H7 (cell line): ENCODE data around the gene DENND4B. TPM values are rescaled to one million over a fixed set of nuclear protein-coding genes. Genes with fewer than 3 reads are reported as not detected.
"Not testable (repeated sequence)": the region's sequence is repeated elsewhere in the genome, so short reads cannot be mapped to it uniquely, and the experiment has no call there.

ENCODE experiments used
- DNase-seq: peaks from one replicate; pipeline ENCODE4 v3.0.0; 2012
- H3K27me3 ChIP-seq: 2 replicates; pipeline ENCODE4 v1.6.0; 2011; ENCODE audit warnings: mild to moderate bottlenecking, low read length; ENCODE audit not compliant: control insufficient read depth, insufficient read depth
- H3K36me3 ChIP-seq: replicated peaks from 2 replicates; pipeline ENCODE4 v1.5.1; 2011; ENCODE audit warnings: low read length; ENCODE audit not compliant: control insufficient read depth, insufficient read depth
- H3K4me3 ChIP-seq: 2 replicates; pipeline ENCODE4 v1.5.1; 2011; ENCODE audit warnings: low read depth, mild to moderate bottlenecking, control low read depth, low read length, moderate library complexity; ENCODE audit not compliant: insufficient read depth
- total RNA-seq: library from RNA; depleted of rRNA; stranded (reverse); fragments of >200 nt; shearing (Covaris generic); gene quantifications from 2 replicates; pipeline ENCODE4 v1.2.3, GENCODE V29; 2014; rRNA removed

Gene DENND4B, protein sequence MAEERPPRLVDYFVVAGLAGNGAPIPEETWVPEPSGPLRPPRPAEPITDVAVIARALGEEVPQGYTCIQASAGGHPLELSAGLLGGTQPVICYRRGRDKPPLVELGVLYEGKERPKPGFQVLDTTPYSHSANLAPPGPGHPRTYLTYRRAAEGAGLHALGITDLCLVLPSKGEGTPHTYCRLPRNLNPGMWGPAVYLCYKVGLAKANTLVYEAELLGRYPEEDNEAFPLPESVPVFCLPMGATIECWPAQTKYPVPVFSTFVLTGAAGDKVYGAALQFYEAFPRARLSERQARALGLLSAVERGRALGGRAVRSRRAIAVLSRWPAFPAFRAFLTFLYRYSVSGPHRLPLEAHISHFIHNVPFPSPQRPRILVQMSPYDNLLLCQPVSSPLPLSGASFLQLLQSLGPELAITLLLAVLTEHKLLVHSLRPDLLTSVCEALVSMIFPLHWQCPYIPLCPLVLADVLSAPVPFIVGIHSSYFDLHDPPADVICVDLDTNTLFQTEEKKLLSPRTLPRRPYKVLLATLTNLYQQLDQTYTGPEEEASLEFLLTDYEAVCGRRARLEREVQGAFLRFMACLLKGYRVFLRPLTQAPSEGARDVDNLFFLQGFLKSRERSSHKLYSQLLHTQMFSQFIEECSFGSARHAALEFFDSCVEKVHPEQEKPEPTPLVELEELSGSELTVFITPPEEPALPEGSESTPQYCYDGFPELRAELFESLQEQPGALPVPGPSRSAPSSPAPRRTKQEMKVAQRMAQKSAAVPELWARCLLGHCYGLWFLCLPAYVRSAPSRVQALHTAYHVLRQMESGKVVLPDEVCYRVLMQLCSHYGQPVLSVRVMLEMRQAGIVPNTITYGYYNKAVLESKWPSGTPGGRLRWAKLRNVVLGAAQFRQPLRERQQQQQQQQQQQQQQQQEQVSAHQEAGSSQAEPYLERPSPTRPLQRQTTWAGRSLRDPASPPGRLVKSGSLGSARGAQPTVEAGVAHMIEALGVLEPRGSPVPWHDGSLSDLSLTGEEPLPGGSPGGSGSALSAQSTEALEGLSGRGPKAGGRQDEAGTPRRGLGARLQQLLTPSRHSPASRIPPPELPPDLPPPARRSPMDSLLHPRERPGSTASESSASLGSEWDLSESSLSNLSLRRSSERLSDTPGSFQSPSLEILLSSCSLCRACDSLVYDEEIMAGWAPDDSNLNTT (N-terminal part only)
- 41.9 and 57.0 TPM in 2 replicates for total RNA-seq

DNA sequence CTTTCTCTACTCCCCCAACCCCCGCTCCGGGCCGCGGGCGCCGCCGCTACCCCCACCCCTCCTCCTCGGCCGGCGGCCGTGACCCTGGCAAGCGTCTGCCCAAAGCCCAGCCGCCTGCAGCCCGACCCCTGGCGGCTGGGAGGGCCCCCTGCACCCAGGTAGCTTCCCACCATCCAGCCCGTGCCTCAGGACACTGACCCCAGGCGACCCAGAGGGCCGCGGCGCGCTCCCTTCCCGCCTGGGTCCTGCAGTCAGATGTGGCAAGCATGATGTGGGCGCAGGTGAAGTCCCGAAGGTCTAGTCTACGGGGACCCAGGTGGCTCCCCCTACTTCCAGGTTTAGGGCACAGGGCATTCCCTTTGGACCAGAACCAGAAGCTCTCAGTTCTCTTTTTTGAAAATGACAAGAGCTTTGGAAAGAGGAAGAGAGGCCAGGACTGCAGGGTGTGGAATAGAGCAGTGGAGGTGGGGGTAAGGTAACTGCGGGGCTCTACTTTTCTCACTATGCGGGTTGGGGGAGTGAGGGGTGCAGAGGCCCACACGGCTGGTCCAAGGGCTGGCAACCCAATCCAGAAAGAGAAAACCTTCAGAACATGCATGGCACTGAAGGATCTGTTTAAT, at the start of gene DENND4B:
TSS of gene DENND4B (minus strand) at position 97 of the 620 bp plus-strand sequence. CDS start 2,344 bp downstream, outside the sequence.
- DNase-seq, result peak; percentile 100
- H3K4me3 ChIP-seq, result peak within 1 kb of the TSS; percentile 96
- no peaks in the 10 kb centered on the region for H3K27me3 ChIP-seq
- H3K36me3 ChIP-seq, result peaks cover 20% of the 10 kb centered on the region

GRCh38 chr1:153995640-153996039, 49.1 kb upstream of the DENND4B start:
- DNase-seq, result no peak
- Histone ChIP-seq H3K36me3 (peaks cover 18% of the 10 kb centered on the region), H3K27me3 (no peaks in the 10 kb centered on the region), H3K4me3 (no peak overlapping the region)

- no peak for DNase-seq
- peaks cover 18% of the 10 kb centered on the region for H3K36me3 ChIP-seq
- no peaks in the 10 kb centered on the region for H3K27me3 ChIP-seq
- no peak overlapping the region for H3K4me3 ChIP-seq
Measured at GRCh38 chr1:153995202-153995601, 48.7 kb upstream of the DENND4B start.

DNA sequence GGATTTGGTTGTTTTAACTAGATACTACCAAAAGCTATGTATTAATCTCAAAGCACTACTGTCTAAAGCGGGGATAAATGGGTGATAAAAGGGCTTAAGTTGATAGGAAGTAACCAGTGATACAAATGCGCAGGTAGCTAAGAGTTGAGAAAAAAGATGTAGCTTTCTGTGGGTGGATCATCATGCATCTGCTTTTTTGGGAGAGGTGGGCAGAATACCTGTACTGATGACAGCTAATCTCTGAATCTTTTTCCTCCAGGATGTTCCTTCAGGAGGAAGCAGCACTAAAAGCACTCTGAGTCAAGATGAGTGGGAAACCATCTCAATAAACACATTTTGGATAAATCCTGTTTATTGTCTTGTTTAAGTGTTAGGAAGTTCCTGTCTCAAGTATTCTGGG, 45.3 kb upstream of the DENND4B start:
- Histone ChIP-seq H3K4me3 (peak overlapping the region; percentile 83; the same call in 1 of the 2 replicates), H3K36me3 (peaks cover 18% of the 10 kb centered on the region), H3K27me3 (no peaks in the 10 kb centered on the region)
- no peak for DNase-seq

GRCh38 chr1:153991151-153991630, 44.7 kb upstream of the DENND4B start:
- no peak for DNase-seq
- Histone ChIP-seq H3K27me3 (no peaks in the 10 kb centered on the region), H3K4me3 (peak overlapping the region; percentile 83), H3K36me3 (peaks cover 18% of the 10 kb centered on the region)

GRCh38 chr1:153990468-153991150, 44.1 kb upstream of the DENND4B start, which contains the start of gene RPS27:
TSS of gene RPS27 (plus strand) at chr1:153990762. CDS start at chr1:153990797, 35 bp downstream.
- peak within 1 kb of the TSS; percentile 83 for H3K4me3 ChIP-seq
- peaks cover 17% of the 10 kb centered on the region for H3K36me3 ChIP-seq
- DNase-seq, result peak; percentile 90
- no peaks in the 10 kb centered on the region for H3K27me3 ChIP-seq

DNA sequence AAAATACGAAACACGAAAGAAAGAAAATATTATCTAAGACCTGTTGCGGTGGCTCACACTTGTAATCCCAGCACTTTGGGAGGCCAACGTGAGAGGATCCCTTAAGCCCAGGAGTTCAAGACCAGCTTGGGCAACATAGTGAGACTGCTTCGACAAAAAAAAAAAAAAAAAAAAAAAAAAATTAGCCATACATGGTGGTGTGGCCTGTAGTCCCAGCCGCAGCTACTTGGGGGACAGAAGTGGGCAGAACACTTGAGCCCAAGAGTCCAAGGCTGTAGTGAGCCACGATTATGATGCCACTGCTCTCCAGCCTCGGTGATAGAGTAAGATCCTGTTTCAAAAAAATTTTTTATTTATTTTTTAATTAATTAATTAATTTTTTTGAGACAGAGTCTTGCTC, 41.1 kb upstream of the DENND4B start:
- Histone ChIP-seq H3K27me3 (no peaks in the 10 kb centered on the region), H3K36me3 (peaks cover 10% of the 10 kb centered on the region), H3K4me3 (no peak overlapping the region)
- no peak for DNase-seq

DNA sequence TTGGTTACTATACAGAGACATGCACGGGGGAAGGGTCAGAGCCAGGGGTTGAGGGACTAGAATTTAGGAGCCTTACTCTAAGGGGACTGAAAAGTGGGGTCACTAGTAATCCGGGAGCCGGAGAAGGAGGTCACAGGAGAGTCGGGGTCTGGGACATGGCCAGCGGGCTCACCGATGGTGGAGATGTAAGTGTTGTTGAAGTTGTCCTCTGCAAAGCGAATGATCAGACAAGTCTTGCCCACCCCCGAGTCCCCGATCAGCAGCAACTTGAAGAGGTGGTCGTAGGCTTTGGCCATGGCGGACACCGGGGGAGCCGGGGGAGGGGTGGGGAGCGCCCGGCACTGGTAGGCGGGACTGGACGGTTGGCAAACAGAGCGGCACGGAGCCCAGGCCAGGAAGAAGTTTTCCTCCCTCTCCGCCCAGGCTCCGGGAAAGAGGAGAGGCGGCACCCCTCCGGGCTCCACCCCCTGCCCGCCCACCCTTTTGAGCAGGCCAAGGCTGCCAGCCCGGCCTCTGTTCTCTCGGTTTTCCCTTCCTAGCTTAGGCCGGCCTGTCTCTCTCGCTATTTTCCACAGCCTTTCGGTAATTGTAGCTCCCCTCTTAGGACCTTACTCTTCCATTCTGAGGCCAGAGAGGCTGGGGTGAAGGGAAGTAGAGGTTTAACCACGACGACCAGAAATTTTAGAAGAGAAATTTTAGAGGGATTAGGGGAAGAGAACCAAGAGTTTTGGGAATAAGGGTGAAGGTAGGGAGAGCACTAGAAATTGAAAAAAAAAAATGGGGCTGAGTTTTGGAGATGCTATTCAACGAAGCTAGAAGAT, 39.6 kb upstream of the DENND4B start, which contains the start of gene RAB13:
TSS of gene RAB13 (minus strand) at position 399 of the 821 bp plus-strand sequence. CDS start at position 296, 103 bp downstream.
- peak within 1 kb of the TSS; percentile 87 for H3K4me3 ChIP-seq
- H3K36me3 ChIP-seq, result peaks cover 4% of the 10 kb centered on the region
- H3K27me3 ChIP-seq, result no peaks in the 10 kb centered on the region
- peak; percentile 93 for DNase-seq

DNA sequence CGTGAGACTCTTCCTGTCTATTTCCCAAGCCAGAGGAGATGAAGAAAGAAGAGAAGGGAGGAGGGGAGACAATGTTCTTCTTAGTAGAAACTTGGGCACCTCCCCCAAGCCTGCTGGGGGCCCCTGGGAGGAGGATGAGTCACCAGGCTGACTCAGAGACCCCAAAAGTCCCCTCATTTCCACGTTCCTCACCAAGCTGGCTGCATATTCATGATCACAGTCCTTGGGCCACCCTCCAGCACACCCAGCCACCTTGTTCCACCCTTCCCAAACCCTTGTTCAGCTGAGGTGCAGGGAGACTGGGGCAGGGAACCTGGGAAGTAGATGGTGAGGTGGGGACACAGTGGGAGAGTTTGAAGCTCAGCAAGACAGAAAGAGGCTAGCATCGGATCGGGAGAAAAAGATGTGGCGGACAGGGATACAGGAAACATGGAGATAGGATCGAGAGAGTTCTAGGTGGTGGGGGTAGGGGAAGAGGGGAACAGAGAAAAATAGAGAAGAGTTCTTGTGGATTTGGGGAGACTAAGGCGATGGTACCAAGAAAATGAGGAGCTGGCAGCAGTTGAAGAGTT, 38.9 kb upstream of the DENND4B start:
- peaks cover 3% of the 10 kb centered on the region for H3K36me3 ChIP-seq
- H3K27me3 ChIP-seq, result no peaks in the 10 kb centered on the region
- H3K4me3 ChIP-seq, result peak overlapping the region; percentile 87
- DNase-seq, result peak; percentile 57

DNA sequence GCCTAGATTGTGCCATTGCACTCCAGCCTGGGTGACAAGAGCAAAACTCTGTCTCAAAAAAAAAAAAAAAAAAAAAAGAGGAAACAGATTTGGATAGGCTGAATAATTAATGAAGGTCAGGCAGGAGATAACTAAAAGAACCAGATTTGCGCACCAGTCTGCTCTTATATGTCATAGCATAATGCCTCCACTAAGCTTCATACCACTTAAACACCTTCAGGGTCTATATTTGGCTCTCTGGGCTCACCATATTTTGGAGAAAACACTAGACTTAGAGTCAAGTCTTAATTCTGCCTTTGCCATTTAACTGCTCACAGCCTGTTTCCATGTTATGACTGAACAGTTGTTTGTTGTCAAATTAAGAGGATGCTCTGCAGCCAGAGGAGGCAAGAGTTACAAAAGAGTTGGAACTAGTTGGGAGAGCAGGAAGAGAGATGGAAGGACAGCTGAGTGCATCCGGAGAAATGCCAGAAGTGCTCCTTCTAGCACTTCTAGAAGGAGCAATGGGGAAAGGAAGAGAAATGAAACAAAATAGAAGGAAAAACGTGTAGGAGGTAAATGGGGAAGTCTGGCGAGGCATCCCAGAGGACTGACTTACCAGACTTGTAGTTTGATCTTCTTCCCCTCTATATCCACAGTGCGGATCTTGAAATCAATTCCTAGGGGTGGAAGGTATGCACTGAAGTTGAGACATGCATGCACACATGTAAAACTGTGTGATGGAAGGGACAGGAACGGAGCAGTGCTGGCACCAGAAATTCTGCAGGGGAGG, 37.8 kb upstream of the DENND4B start:
- Histone ChIP-seq H3K4me3 (no peak overlapping the region), H3K36me3 (peaks cover 3% of the 10 kb centered on the region)

GRCh38 chr1:153981735-153982134, 35.2 kb upstream of the DENND4B start:
- not testable (repeated sequence) for H3K36me3 ChIP-seq, DNase-seq, H3K27me3 ChIP-seq, H3K4me3 ChIP-seq

More for the DNA sequence above, 37.8 kb upstream of the DENND4B start:
- H3K27me3 ChIP-seq, result no peaks in the 10 kb centered on the region
- no peak for DNase-seq

- not testable (repeated sequence) for DNase-seq, H3K4me3 ChIP-seq, H3K27me3 ChIP-seq
- peaks cover 12% of the 10 kb centered on the region for H3K36me3 ChIP-seq
Measured at GRCh38 chr1:153979091-153979490, 32.6 kb upstream of the DENND4B start.
